Measurements from ENCODE around the gene MRPS27.
"Not testable (repeated sequence)": the region's sequence is repeated elsewhere in the genome, so short reads cannot be mapped to it uniquely, and the experiment has no call there.

Gene MRPS27

GRCh38 chr5:72325566-72326305 is 5.7 kb upstream of the MRPS27 start:
- no peak for DNase-seq

DNA sequence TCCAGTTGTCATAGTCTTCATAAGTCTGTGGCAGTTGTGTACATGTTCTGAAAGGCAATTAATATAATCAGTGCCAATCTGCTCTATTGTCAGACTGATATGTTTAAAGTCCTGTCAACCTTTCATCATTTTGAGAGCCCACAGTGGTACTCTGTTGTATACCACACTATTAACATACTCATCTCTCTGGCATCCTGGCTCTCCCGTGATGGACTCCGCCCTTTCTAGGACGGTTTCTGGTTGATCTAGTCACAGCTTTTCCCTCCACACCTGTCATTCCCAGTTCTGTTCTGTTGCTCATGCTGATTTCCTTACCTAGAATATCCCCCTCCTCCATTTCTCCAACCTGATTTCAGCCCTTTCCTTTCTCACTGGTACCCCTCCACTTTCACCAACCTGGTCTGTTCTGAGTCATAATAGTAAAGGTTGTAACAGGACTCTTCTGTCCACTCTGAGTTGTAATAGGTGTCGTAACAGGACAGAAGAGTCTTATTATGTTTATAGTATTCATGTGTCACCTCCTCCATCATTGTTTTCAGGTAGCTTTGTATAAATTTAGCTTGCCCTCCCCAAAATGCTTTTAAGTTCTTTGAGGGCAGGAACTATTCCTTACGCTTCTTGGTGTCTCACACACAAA is 4.3 kb upstream of the MRPS27 start:
- no peak for DNase-seq

DNA sequence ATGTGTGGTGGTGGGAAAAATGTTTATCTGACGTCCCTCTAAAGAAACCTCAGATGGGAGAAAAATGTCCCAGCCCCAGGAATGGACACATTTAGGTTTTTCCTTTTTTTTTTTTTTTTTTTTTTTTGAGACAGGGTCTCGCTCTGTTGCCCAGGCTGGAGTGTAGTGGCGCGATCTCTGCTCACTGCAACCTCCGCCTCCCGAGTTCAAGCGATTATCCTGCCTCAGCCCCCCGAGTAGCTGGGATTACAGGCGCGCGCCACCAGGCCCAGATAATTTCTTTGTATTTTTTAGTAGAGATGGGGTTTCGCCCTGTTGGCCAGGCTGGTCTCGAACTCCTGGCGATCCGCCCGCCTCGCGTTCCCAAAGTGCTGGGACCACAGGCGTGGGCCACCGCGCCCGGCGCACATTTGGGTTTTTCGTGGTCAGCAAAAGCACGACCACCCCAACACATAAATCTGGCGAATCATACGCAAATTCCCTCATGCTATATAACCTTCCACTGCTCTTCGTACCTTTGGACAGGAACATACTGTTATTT is 535 bp downstream of the MRPS27 start:
- DNase-seq, result not testable (repeated sequence)

GRCh38 chr5:72314571-72315172 is 5.4 kb downstream of the MRPS27 start:
- no peak for DNase-seq

DNA sequence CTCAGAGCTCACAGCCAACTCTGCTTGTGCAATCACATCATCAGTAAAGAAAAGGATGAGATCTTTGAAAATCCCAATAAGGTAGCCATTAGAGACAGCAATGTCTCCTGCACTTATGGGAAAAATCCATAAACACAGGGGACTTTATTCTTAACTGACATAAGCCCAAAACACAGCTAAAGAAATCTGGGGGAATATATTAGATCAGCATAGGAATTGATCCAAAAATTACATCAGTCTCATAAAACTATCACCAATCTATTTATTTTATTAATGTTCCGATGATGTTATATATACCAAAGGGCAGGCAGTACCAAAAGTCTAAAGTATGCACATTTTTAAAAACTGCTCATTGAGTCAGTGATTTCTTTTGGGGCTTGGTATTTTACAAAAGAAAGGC is 6.9 kb downstream of the MRPS27 start:
- no peak for DNase-seq

DNA sequence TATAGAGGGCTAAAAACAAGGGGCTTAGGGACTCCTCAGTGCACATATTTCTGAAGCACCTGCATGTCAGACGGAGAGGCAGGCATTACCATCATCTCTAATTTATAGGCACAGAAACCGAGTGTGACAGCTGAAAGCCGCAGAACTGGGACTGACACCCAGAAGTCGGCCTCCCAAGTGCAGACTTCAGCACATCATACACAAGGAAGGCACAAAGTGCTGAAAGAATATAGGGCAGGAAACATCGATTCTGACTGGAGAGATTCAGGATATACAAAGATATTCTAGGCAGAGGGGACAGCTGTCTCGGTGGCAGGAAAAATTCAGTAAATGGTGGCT is 11.2 kb downstream of the MRPS27 start:
- no peak for DNase-seq

DNA sequence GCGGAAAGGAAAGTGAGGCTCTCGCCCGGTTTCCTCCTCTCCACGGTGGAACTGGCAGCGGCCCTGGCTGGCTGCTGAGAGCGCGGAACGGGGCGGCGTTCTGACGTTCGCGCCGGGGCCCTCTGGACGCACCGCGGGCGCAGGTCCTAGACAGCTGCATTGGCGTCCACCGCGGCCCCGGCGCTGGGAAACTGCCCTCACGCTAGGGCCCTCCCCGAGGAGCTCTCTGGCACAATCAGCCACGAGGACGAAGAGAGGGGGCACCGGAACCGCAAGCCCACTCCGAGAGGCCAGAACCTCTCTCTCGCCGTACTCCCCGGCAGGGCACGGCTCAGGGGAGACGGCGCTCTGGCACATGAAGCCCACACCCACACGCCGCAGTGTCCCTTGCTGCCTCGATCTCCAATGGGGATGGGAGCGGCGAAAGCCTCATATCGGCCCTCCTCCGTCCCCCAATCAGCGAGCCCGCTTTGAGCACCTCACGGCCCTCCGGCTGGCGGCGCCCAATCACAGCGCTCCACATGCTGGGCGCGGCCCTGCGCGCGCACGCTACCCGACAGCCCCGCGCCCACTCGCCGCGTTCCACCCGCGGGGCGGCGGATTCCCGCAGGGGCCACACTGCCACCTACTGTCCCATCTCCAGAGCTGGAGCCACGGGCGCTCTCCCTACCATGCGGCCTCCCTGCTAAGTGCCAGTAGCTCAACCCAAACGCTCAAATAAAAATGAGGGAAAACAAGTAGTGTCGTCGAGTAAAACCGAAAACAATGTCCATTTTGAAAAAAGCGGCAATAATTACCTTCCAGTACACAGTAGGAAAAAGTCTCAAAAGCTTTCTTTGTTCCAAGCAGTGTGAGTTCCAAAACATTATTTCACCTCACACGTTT is 11.8 kb downstream of the MRPS27 start:
- peak; percentile 90 for DNase-seq

DNA sequence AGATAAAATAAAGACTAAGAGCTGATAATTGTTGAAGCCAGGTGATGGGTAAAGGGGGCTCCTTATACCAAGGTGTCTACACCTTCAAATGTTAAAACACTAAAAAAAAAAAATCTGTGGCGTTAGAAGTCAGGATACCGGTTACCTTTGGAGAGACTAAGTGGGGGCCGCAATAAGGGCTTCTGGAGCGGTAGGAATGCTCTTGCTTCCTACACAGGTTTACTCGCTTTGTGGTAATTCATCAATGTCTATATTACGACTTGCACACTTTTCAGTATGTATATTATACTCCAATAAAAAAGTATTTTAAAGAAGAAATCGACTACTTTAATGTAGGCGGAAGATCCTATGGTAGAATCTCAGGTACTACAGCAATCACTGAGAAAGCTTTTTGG is 12.5 kb downstream of the MRPS27 start:
- DNase-seq, result no peak

DNA sequence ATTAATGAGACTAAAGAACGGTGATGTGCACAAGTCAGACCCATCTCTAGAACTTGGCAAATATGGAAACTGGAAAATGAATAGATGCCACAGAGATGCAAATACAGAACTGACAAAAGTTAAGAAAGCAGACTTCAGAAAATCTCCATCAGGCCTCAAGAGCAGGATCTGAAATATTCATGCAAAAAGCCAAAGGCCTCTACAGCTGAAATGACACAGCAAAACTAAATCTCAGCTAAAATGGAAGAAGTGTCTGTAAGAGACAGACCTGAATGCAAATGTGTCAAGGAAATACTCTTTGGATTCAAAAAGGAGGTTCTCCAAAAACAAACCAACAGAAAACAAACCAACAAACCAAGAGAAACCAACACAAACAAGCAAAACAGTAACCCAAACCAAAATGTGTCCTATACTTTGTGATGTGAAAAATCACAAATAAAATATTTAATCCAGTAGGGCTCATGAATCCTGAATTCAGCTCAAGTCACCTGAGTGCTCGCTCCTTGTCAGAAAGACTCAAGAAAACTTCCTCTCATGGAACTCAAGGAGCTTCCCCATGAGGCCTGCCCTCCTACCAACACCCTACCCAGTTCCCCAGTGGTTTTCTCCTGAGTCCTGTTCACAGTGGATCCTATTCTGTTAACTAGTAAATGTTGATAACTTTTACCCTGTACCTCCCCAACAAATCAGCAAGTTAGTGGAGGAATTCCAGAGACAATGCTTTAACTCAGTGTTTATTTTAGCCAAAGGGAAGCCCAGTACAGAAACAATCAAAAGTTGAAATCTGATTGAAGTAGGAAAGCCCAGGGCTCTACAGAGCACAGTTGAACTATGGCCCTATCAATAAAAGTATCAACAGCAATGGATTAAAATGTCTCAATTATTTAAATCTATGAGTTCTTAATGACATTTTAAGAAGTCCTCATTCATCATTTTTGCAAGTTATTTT is 14.6 kb downstream of the MRPS27 start:
- no peak for DNase-seq

DNA sequence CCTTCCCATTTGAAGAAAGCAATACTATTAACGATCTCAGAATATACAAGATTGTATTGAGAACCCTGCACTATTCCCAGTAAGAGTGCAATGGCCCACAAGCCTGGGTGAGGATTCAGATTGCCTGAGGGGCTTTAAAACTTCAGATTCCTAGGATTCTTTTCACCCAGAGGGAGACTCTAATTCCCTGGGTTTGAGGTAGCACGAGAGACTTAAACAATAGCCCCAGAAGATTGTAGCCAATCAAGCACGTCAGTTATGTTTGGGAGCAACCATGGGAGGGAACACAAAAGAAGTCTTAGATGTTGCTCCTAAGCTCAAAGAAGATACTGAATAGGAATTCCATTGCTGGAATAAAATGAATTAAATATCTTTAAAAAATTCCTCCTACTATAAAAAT is 17.9 kb downstream of the MRPS27 start:
- DNase-seq, result no peak

GRCh38 chr5:72301557-72301956 is 18.5 kb downstream of the MRPS27 start:
- DNase-seq, result no peak

DNA sequence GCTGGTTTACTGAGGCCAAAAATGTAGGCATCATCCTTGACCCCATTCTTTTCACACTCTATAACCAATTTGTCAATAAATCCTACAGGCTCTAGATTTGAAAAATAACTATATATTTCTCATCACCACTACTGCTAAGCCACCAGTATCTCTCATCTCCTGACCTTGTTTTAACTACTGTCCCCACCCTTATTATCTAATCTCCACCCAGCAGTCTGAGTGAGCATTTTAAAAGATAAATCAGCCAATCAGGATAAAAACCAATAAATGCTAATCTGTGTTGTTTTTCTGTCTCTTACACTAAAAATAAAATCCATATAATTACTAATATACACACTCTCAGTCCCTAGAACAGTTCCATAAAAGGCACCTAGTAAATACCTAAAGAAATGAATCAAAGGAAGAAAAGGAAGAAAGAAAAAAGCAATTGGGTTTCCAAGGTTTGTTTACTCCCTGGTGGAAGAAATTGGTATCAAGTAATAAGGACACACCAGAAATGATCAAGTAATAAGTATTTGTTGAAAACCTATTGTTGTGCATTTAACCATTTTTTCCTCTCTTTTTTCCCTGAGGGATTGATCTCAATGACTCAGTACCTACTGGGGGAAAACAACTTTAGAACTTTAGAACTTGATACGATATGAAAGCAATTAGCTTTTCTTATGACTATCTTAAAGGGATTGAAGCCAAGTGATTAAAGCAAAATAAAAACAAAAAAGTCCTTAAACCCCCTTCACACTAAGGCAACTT is 19.3 kb downstream of the MRPS27 start:
- no peak for DNase-seq

GRCh38 chr5:72298711-72299110 is 21.3 kb downstream of the MRPS27 start:
- DNase-seq, result no peak

DNA sequence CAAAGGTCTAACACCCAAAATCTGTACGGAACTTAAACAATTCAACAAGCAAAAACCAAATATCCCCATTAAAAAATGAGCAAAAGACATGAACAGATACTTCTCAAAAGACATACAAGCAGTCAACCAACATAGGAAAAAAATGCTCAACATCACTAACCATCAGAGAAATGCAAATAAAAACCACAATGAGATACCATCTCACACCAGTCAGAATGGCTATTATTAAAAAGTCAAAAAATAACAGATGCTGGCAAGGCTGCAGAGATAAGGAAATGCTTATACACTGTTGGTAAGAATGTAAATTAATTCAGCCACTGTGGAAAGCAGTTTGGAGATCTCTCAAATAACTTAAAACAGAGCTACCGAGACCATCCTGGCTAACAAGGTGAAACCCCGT is 21.9 kb downstream of the MRPS27 start:
- DNase-seq, result not testable (repeated sequence)

DNA sequence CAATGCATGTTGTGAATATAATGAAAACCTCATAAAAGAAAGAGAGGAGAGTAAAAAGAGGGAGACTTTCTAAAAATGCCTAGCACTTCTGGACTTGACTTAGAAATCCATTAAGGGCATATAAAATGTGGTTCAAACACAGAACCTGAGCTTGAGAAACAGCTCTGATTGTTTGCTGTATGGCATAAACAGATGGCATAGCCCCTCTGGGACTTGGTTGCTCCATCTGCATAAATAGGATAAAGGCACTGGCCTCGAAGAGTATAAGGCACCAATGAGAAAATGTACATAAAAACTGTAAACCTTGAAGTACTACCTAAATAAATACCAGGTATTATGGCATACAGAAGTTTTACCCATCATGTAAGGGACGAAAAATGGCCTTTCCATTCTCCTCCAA is 23.8 kb downstream of the MRPS27 start:
- no peak for DNase-seq

DNA sequence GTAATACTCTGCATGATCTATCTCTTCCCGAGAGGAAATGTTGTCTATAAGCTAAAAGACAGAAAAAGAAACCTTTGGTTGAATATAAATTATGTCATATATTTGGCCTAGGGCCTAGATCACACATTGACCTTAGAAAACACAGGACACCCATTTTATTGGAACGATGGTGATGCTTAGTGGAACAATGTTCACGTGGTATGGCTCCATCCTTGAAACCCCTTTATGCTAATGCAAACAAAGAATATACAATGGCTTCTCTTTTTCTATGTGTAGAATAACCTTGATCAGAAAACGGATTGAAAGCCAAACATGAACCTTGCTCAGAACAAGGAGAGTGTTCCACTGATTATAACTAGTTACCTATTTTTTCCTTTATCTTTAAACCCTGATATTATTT is 24.5 kb downstream of the MRPS27 start:
- no peak for DNase-seq

GRCh38 chr5:72294473-72294872 is 25.6 kb downstream of the MRPS27 start:
- no peak for DNase-seq

DNA sequence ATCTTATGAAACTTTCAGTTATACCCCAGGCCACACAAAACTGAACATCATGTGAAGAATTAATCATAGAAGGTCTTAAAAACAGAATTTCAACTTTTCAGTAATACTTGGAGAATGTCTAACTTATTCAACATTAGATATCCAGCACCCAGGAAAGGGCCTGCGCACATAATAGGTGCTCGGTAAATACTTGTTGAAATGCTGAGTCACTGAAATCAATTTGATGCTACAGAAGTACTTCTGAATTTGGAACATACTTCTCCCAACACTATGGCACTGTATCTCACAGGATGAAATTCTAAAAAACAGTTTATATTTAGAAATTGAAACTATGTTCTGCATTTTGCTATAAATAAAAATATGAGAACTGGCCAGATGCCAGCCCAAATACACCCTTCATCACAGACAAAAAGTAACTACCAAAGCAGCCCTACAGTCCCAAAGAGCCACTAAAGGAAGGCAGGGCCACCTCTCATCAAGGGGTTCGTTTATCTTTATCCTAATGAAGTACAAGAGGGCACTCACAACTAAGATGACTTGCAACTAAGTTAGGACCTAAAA is 26.5 kb downstream of the MRPS27 start:
- DNase-seq, result no peak

DNA sequence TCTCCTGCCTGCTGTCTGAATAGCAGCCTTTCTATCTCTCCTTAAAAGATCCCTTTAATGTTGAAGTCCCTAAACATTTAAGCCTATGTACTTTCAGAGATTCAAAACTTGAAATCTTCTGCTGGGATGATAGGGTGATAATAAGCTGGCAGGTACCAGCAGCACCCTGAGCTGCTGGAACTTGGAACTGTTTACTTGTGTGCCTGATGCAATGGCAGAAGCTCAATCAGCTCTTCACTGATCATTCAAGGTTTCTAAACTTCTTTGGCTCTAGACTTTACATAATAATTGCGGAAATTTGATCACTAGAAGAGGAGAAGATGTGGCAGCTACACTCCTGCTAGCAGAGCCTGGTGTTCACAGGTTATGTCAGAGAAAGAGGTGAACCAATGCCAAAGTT is 27.6 kb downstream of the MRPS27 start:
- no peak for DNase-seq

DNA sequence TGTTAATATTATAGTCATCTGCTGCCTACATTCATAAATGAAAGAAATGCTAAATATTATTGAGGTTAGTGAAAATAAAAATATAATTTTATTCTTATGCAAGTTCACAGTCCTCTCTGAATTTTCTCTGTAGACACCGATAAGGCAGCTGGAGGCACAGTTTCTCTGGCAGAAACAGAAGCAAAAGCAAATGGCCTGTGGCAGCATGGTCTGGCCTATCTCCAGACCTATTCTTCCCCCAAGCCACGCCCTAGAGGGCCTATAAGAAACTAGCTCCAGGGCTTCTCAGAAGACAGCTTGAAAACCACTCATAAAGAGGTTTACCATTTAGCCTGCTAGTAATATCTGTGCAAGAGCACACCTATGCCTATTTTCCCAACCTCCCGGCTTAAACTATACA is 28.4 kb downstream of the MRPS27 start:
- DNase-seq, result no peak

Measured in activated T-cell treated with anti-CD3 and anti-CD28 coated beads for 4 hours (primary cell).